HL-60 (cell line): ENCODE results near the gene HELB.

Source experiments
- DNase-seq, 2 experiments: peaks; one replicate each; pipeline ENCODE4 v3.0.0-alpha.2; 2010 to 2020; ENCODE audit warnings: low read depth in 1 of 2, low spot score in 1 of 2
- H3K27ac ChIP-seq: fragments of 250-450 bp; sonication (Bioruptor Pico); replicated peaks from 2 replicates; pipeline ENCODE4 v1.5.1; 2020; ENCODE audit warnings: mild to moderate bottlenecking, moderate library complexity
- H3K27me3 ChIP-seq: fragments of 250-450 bp; sonication (Bioruptor Pico); 2 replicates; pipeline ENCODE4 v1.5.1; 2021; ENCODE audit warnings: mild to moderate bottlenecking, moderate library complexity; ENCODE audit not compliant: insufficient read depth, poor library complexity, severe bottlenecking
- H3K4me3 ChIP-seq: replicated peaks from 2 replicates; pipeline ENCODE4 v1.5.1; 2011; ENCODE audit warnings: mild to moderate bottlenecking, control low read depth, low read length; ENCODE audit not compliant: insufficient read depth
- GABPA ChIP-seq: IDR thresholded peaks from 2 replicates; pipeline ENCODE4 v1.6.1; 2012; ENCODE audit warnings: low read depth
- POLR2AphosphoS5 ChIP-seq: IDR thresholded peaks from 2 replicates; pipeline ENCODE4 v1.6.1; 2012; ENCODE audit warnings: low read depth
- SPI1 ChIP-seq: IDR thresholded peaks from 2 replicates; pipeline ENCODE4 v1.6.1; 2012; ENCODE audit warnings: low read depth, mild to moderate bottlenecking, borderline replicate concordance
- TF ChIP-seq, protein P1 (sequence below): IDR thresholded peaks from one replicate; pipeline ENCODE4 v1.5.1; 2011; ENCODE audit warnings: low read length, control low read depth, inconsistent platforms; ENCODE audit not compliant: insufficient read depth
- TF ChIP-seq, protein P2 (sequence below): IDR thresholded peaks from 2 replicates; pipeline ENCODE4 v1.6.1; 2012; ENCODE audit warnings: low read depth; ENCODE audit not compliant: insufficient replicate concordance

Gene HELB

DNA sequence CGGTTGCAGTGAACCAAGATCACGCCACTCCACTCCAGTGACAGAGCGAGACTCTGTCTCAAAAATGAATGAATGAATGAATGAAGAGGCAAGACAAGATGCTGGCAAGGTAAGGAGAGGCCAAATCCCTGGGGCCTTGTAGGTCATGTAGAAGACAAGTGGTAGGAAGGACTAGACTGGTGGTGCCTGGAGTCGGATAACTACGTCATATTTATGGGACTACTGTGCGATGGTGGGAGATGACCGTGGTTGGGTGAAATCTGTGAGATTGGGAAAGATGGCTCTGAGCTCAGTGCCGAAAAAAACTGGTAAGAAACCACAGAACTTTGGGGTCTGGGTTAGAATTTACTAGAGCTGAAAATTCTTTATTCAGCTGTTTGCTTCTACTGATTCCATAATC is 50.6 kb downstream of the HELB start:
- Histone ChIP-seq H3K27ac (no peak overlapping the region), H3K27me3 (no peaks in the 10 kb centered on the region), H3K4me3 (no peak overlapping the region)
- TF ChIP-seq, protein P1, sequence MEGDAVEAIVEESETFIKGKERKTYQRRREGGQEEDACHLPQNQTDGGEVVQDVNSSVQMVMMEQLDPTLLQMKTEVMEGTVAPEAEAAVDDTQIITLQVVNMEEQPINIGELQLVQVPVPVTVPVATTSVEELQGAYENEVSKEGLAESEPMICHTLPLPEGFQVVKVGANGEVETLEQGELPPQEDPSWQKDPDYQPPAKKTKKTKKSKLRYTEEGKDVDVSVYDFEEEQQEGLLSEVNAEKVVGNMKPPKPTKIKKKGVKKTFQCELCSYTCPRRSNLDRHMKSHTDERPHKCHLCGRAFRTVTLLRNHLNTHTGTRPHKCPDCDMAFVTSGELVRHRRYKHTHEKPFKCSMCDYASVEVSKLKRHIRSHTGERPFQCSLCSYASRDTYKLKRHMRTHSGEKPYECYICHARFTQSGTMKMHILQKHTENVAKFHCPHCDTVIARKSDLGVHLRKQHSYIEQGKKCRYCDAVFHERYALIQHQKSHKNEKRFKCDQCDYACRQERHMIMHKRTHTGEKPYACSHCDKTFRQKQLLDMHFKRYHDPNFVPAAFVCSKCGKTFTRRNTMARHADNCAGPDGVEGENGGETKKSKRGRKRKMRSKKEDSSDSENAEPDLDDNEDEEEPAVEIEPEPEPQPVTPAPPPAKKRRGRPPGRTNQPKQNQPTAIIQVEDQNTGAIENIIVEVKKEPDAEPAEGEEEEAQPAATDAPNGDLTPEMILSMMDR = no peak
- TF ChIP-seq GABPA (no peak), POLR2AphosphoS5 (no peak), SPI1 (no peak)
- TF ChIP-seq, protein P2, sequence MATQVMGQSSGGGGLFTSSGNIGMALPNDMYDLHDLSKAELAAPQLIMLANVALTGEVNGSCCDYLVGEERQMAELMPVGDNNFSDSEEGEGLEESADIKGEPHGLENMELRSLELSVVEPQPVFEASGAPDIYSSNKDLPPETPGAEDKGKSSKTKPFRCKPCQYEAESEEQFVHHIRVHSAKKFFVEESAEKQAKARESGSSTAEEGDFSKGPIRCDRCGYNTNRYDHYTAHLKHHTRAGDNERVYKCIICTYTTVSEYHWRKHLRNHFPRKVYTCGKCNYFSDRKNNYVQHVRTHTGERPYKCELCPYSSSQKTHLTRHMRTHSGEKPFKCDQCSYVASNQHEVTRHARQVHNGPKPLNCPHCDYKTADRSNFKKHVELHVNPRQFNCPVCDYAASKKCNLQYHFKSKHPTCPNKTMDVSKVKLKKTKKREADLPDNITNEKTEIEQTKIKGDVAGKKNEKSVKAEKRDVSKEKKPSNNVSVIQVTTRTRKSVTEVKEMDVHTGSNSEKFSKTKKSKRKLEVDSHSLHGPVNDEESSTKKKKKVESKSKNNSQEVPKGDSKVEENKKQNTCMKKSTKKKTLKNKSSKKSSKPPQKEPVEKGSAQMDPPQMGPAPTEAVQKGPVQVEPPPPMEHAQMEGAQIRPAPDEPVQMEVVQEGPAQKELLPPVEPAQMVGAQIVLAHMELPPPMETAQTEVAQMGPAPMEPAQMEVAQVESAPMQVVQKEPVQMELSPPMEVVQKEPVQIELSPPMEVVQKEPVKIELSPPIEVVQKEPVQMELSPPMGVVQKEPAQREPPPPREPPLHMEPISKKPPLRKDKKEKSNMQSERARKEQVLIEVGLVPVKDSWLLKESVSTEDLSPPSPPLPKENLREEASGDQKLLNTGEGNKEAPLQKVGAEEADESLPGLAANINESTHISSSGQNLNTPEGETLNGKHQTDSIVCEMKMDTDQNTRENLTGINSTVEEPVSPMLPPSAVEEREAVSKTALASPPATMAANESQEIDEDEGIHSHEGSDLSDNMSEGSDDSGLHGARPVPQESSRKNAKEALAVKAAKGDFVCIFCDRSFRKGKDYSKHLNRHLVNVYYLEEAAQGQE = no peak
- no peak for DNase-seq

DNA sequence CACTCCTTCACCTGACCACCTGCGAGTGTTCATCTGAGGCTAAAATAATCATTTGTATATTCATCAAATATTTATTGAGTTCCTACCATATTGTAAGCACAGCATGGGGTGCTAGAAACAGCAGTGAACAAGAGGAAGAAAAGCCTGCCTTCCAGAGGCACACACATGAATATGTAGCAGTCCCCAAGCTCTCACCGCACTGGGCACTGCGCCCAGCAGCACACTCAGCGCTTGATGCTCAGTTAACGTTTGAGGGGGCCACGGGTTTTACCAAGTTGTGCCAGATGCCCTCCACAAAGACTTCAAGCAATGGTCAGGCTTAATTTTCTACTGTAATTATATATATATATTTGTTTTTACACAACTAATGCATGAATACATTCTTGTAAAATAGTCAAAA is 52.0 kb downstream of the HELB start:
- no peak for DNase-seq
- H3K27ac ChIP-seq = no peak overlapping the region
- TF ChIP-seq, protein P1 = no peak
- TF ChIP-seq, protein P2 = no peak
- no peak for TF ChIP-seq GABPA
- TF ChIP-seq POLR2AphosphoS5 = no peak

DNA sequence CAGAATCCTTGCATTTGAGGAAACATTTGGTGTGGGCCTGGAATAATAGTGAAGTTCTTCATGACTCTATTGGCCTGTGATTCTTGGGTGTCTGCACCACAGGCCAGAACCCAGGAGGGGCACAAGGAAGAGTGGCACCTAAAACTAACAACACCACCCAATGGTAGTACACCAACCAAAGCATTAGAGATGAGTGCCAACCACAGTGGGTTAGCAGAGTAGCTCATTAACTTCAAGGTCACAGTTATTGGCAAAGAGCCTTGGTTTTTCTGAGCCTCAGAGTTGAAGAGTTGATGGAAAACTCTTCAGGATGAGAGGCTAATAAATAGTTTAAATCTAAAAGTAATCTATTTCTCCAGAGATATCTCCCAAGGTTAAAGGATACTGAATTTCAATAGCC is 57.0 kb downstream of the HELB start:
- no peak overlapping the region for H3K27ac ChIP-seq
- H3K27me3 ChIP-seq = no peaks in the 10 kb centered on the region
- no peak for DNase-seq
- no peak overlapping the region for H3K4me3 ChIP-seq
- TF ChIP-seq GABPA = no peak
- TF ChIP-seq, protein P2 = no peak
- TF ChIP-seq, protein P1 = no peak
- no peak for TF ChIP-seq POLR2AphosphoS5
- TF ChIP-seq SPI1 = no peak

More for the DNA sequence above, 52.0 kb downstream of the HELB start:
- Histone ChIP-seq H3K4me3 (no peak overlapping the region), H3K27me3 (no peaks in the 10 kb centered on the region)
